ENCODE data around the gene CTSF.
"Not testable (repeated sequence)": the region's sequence is repeated elsewhere in the genome, so short reads cannot be mapped to it uniquely, and the experiment has no call there.

Gene CTSF

DNA sequence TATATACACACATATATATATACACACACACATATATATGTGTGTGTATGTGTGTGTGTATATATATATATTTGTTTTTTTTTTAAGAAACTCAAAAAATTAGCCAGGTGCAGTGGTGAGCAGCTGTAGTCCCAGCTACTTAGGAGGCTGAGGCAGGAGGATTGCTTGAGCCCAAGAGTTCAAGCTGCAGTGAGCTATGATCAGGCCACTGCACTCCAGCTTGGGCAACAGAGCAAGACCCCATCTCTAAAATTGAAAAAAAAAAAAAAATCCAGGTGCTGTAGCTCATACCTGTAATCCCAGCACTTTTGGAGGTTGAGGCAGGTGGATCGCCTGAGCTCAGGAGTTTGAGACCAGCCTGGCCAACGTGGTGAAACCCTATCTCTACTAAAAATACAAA, 20.9 kb upstream of the CTSF start:
- DNase-seq, result not testable (repeated sequence)

DNA sequence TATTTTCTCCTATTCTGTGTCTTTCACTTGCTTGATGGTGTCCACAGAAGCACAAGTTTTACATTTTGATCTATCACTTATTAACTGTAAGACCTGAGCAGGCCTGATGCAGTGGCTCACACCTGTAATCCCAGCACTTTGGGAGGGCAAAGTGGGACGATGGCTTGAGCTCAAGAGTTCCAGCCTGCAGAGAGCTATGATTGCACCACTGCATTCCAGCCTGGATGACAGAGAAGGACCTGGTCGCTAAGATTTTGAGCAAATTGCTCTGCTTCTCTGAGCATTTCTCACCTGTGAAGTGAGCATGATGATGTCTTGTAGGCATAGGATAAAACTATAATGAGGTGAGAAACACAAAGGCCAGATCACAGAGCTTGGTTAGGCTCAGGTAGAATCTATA, 17.7 kb upstream of the CTSF start:
- DNase-seq, result no peak

DNA sequence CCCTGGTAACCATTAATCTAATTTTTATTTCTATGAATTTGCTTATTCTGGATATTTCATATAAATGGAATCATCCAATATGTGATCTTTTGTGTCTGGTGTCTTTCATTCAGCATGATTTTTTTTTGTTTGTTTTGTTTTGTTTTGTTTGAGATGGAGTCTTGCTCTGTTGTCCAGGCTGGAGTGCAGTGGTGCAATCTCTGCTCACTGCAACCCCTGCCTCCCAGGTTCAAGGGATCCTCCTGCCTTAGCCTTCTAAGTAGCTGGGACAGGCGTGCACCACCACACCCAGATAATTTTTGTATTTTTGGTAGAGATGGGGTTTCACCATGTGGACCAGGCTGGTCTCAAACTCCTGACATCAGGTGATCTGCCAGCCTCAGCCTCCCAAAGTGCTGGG, 17.0 kb upstream of the CTSF start:
- DNase-seq, result not testable (repeated sequence)

GRCh38 chr11:66582565-66583147, 14.2 kb upstream of the CTSF start:
- not testable (repeated sequence) for DNase-seq

DNA sequence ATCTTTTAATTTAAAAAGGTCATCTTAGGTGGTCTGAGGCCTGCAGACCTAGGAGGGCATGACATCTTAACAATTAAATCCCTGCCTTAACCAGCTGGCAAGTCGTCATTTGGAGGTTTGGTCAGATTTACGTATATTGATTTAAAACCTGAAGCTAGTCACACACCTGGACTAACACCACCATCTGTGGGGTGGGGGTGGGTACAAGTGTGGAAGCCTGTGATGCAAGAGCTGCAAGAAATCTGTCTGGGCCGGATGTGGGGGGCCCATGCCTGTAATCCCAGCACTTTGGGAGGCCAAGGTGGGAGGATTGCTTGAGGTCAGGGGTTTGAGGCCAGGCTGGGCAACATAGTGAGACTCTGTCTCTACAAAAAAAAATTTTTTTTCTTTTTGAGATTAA, 12.9 kb upstream of the CTSF start:
- DNase-seq, result no peak

- DNase-seq, result no peak
These were observed 12.4 kb upstream of the CTSF start for GRCh38 chr11:66580803-66581202.

- peak; percentile 92 for DNase-seq
These were observed 10.7 kb upstream of the CTSF start for GRCh38 chr11:66579017-66579606.

GRCh38 chr11:66570850-66571180, 2.4 kb upstream of the CTSF start:
- no peak for DNase-seq

DNA sequence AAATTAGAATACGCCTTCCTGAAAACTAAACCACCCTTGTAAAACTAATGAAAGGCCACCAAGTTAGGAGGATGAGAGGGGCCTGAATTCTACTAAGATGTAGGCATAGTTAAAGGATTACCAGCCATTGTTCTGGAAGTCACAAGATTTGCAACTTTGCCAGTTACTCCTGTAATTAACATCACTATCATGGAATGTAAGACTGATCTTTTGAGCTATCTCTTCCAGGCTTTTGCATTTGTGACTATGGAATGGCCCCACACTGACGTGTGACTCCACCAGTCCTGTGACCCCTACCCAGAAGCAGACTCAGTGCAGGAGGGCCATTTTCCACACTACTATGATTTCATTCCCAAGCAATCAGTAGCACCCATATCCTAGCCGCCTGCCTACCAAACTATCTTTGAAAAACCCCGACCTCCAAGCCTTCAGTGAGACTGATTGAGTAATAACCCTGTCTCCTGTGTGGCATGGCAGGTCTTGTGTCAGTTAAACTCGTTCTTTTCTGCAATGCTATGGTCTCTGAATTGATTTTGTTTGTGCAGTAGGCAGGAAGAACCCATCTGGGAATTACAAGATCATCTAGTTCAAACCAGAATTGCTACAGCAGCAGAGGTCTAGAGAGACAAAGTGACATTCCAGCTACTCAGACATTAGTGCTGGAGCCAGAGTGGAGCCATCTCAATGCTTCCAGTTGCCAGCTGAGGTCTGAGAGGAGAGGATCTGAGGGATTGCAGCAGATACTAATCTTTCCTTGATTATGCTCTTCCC, 1.9 kb upstream of the CTSF start:
- no peak for DNase-seq

DNA sequence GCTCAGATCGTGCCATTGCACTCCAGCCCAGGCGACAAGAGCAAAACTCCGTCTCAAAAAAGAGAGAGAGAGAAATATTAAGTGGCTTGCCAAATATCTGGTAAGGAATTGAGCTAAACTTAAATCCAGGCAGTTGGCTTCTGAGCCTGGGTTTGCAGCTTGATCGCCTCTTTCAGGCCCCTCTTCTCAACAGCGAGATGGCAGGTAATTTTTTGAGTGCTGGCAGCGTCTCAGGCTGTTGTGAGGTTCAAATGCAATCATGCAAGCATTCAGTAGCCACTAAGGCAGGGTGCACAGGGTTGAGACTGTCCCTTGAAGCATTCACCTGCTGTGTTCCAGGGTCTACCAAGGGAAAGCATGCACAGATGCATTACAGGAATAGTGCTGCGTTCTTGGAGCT, 670 bp upstream of the CTSF start:
- DNase-seq, result no peak

DNA sequence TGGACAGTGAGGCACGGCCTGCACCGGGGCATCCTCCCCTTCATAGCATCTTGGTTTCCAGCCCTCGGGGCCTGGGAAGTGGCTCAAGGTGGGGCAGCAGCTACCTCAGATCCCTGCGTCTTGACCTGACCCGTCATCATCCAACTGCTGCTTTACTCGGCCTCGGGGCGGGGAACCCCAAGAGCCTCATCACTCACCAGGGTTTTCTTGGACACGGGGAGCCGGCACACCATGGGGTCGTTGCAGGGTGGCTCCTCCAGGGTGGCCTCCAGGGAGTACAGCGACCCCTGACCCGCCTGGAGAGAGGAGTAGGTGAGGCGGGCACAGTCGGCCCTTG, 651 bp downstream of the CTSF start:
- no peak for DNase-seq

DNA sequence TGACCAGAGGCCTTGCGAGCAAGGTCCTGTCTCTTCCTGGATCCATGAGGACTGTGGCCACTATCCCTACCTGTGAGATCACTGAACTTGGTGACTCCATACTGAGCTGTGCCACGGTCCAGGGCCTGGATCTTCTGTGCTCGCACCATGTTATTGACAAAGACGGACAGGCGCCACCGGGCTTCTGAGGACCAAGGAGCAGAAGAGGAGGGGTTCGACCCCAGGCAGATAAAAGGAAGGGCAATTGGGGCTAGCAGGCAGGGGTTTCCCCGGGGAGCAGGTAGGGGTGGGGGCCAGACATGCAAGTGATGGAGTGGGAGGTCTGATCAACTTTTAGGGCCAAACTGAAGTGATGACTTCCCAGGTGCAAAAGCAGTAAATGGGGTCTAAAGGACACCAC, 2.2 kb downstream of the CTSF start:
- no peak for DNase-seq

DNA sequence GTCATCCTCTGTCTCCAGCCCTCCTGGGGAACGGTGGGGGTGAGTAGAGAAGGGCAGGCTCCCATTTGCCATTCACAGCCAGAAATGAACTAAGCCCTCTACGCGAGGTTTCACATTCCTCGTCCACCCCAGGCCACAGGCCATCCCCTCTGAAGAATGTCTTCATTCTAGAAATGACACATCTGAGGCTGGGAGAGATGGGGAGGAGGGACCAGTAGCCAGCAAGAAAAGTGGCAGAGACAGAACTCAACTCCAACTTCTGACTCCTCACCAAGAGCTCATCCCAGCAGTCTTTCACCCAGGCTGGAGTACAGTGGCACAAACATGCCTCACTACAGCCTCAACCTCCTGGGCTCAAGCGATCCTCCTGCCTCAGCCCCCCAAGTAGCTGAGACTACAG, 3.4 kb downstream of the CTSF start:
- no peak for DNase-seq

DNA sequence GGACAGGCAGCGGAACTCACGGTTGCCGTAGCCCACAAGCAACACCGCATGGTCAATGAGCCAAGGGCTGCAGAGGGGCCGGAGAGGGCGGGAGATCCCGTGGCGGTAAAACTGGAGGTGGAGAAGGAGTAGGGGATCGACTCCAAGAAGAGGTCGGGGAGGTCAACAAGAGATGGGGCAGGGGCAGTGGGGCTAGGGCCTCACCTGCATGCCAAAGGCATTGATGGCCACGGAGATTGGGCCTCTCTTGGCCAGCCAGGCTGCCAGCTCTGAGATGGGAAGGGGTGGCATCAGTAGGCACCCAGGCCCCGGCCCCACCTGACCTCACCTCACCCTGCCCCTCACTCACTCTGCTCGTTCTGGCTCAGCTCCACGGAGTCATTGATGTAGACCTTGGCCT, 3.9 kb downstream of the CTSF start:
- DNase-seq, result no peak

- no peak for DNase-seq
These were observed 4.6 kb downstream of the CTSF start for GRCh38 chr11:66563832-66564231.

- no peak for DNase-seq
These were observed 5.4 kb downstream of the CTSF start for GRCh38 chr11:66562907-66563583.

GRCh38 chr11:66562275-66562674, 6.1 kb downstream of the CTSF start:
- no peak for DNase-seq

DNA sequence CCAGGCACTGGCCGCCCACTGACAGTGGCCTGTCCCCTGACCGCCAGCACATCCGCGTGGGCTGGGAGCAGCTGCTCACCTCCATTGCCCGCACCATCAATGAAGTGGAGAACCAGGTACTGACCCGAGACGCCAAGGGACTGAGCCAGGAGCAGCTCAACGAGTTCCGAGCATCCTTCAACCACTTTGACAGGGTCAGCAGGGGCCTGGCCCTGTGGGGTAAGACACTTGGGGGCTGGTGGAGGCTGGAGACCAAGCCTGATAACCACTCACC, 6.5 kb downstream of the CTSF start:
- DNase-seq, result no peak

- no peak for DNase-seq
These were observed 7.0 kb downstream of the CTSF start for GRCh38 chr11:66561178-66561974.

DNA sequence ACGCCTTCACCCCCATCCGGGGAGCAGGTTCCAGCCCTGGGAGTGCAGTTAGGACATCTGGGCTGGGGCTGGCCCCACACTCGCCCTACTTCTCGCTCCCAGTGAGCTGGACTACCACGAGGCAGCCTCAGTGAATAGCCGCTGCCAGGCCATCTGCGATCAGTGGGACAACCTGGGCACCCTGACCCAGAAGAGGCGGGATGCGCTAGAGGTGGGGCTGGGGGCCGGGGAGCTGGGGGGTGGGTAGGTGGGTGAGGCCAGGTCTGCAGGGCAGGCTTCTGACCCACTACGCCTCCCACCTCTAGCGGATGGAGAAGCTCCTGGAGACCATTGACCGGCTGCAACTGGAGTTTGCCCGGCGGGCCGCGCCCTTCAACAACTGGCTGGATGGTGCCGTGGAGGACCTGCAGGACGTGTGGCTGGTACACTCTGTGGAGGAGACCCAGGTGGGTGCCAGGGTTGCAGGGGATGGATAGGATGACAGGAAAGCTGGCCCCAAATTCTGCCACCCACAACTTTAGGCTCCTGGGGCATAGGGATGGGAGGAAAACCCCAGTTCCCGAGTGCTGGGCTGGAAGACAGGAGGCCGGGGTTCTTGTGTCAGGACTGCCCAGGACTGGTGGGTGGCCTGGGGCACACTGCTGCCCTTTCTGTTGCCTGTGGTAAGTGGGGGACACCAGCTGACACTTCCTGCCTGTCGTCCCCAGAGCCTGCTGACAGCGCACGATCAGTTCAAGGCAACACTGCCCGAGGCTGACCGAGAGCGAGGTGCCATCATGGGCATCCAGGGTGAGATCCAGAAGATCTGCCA, 8.3 kb downstream of the CTSF start:
- DNase-seq, result no peak

DNA sequence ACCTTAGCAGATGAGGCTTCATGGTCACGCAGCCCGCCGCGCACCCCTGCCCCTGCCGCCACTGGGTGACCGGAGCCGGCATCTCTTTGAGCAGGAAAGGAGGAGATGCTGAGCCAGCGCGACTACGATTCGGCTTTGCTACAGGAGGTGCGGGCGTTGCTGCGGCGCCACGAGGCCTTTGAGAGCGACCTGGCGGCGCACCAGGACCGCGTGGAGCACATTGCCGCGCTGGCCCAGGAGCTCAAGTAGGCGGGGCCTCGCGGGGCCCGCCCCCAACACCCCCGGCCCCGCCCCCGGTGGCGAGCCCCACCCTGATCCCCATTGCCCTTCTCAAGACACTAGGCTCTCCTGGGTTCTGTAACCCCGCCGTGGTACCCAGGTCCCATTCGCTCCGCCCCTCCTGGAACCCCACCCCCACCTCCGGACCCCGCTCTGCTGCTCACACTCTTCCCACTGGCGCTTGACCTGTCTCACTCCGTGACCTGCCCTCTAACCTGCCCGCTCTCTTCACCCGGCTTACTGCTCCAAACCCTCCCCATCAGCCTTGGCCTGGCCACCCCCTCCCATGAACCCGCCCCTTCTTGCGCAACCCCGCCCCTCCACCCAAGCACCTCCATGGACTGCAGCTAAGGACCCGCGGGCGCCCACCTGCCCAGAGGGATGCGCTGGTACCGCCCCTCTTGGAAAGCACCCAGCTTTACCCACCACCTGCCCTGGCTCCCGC, 9.1 kb downstream of the CTSF start:
- DNase-seq, result peak; percentile 45

GRCh38 chr11:66557733-66558326, 10.6 kb downstream of the CTSF start:
- DNase-seq, result no peak

Data from stimulated activated CD4-positive, alpha-beta T cell treated with anti-CD3 and anti-CD28 coated beads, Interleukin-15, amount 100 ng/mL, for 24 hours (primary cell).